ENCODE measurements around the gene GBX2.
A peak's percentile ranks its signal among the peaks of the same experiment; 100 is the strongest.

The GBX2 gene

DNA sequence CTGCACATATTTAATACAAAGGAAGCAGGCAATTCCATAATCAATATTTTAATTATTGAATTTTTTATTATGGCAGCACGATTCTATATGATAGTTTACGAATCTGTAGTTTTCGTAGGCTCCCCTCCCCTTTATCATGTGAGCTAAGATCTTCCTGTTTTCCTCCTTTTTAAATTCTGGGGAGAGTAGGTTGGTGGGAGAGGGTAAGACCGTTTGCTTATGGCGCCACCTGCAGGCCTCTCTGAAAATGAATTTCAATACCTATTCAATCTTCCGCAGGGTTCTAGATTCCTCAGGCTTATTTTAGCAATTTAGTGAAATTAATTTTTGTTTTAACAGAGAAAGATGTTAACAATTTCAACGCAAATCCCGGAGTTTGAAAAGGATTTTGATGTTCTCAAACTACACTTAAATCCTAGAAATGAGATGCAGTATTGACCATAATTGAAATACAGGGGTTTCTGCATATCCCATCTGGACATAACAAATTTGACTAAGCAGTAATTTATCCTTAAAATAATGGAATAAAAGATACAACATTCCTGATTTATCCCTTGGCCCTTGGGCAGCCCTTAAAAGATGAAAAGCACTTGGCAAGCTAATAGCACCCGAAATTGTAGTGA lies 12.8 kb upstream of the GBX2 start:
- H3K27me3 ChIP-seq (ENCODE audit: insufficient read depth, low read length) = peaks cover 71% of the 10 kb centered on the region
- H2AFZ ChIP-seq (ENCODE audit: low read length, unreplicated experiment) = no peak overlapping the region
- H3K4me1 ChIP-seq (ENCODE audit: control insufficient read depth, insufficient read depth, low read length, unreplicated experiment) = peaks cover 11% of the 10 kb centered on the region
- H3K27ac ChIP-seq (ENCODE audit: low read depth, low read length) = no peak overlapping the region
- no peaks in the 10 kb centered on the region for H3K36me3 ChIP-seq (ENCODE audit: insufficient read depth, low read length)
- no peaks in the 10 kb centered on the region for H3K79me2 ChIP-seq (ENCODE audit: control insufficient read depth, insufficient read depth, low read length, unreplicated experiment)
- no peak overlapping the region for H3K4me3 ChIP-seq (ENCODE audit: low read depth, low read length)

DNA sequence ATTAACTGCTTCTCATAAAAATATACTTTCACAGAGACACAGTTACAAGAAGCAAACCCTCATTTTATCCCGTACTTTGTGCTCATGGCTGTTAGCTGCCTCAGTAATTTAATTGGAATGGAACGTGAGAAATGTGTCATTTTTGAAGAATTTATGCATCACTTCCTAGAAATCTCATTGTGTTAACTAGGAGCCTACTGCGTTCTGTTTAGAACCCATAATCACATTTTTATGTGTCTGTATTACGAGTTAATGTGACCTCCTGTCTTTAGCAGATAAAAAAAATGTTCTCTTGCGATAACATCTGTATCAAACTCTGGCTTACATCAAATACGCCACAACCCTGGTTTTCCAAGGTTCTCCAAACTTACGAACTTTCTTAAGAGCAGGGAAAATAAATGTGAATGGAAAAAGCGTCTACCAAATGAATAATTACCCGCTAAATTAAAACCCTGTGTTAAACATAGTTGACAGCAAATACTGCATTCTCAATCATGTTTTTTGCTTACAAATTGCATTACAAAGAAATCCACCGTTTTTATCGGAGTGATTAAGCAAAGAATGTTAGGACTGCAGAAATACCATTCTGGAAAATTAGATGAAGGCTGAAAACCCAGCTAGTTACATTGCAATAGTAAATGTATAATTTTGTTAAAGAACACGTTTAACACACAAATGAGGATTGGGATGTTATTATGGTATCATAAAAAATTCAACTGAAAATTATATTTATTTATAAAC lies 12.1 kb upstream of the GBX2 start:
- Histone ChIP-seq H3K79me2 (ENCODE audit: control insufficient read depth, insufficient read depth, low read length, unreplicated experiment) (no peaks in the 10 kb centered on the region), H3K27ac (ENCODE audit: low read depth, low read length) (0 out of 2 replicates have a peak overlapping the region, but pooled peaks have one; percentile 2), H3K4me1 (ENCODE audit: control insufficient read depth, insufficient read depth, low read length, unreplicated experiment) (peaks cover 11% of the 10 kb centered on the region), H3K27me3 (ENCODE audit: insufficient read depth, low read length) (peaks cover 74% of the 10 kb centered on the region), H2AFZ (ENCODE audit: low read length, unreplicated experiment) (peak overlapping the region; percentile 40), H3K4me3 (ENCODE audit: low read depth, low read length) (peak overlapping the region; percentile 58), H3K36me3 (ENCODE audit: insufficient read depth, low read length) (no peaks in the 10 kb centered on the region)

- peak overlapping the region; percentile 66 for H3K4me3 ChIP-seq (ENCODE audit: low read depth, low read length)
These were observed 11.3 kb upstream of the GBX2 start for GRCh38 chr2:236179236-236180075.

DNA sequence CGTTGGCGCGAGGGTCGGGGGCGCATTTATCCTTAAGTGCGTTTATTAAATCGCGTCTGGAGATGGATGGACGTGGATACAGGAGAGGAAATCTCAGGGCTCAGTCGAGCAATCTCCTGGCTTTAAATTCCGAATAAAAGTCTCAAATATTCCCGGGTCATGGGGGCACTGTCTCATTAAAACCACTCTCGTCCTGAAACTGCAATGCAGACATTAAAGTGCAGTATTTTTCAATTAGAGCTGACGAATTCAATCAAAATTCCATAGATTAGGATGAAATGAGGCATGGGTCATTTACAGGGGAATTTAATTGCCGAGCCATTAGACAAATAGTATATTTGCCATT lies 10.7 kb upstream of the GBX2 start:
- H3K79me2 ChIP-seq (ENCODE audit: control insufficient read depth, insufficient read depth, low read length, unreplicated experiment) = no peaks in the 10 kb centered on the region
- H3K4me3 ChIP-seq (ENCODE audit: low read depth, low read length) = peak overlapping the region; percentile 66
- peaks cover 11% of the 10 kb centered on the region for H3K4me1 ChIP-seq (ENCODE audit: control insufficient read depth, insufficient read depth, low read length, unreplicated experiment)
- peaks cover 76% of the 10 kb centered on the region for H3K27me3 ChIP-seq (ENCODE audit: insufficient read depth, low read length)
- no peaks in the 10 kb centered on the region for H3K36me3 ChIP-seq (ENCODE audit: insufficient read depth, low read length)
- H2AFZ ChIP-seq (ENCODE audit: low read length, unreplicated experiment) = peak overlapping the region; percentile 52
- no peak overlapping the region for H3K27ac ChIP-seq (ENCODE audit: low read depth, low read length)

More at GRCh38 chr2:236179236-236180075, 11.3 kb upstream of the GBX2 start:
- peaks cover 74% of the 10 kb centered on the region for H3K27me3 ChIP-seq (ENCODE audit: insufficient read depth, low read length)
- no peaks in the 10 kb centered on the region for H3K79me2 ChIP-seq (ENCODE audit: control insufficient read depth, insufficient read depth, low read length, unreplicated experiment)
- H3K27ac ChIP-seq (ENCODE audit: low read depth, low read length) = 0 out of 2 replicates have a peak overlapping the region, but pooled peaks have one; percentile 2
- peaks cover 11% of the 10 kb centered on the region for H3K4me1 ChIP-seq (ENCODE audit: control insufficient read depth, insufficient read depth, low read length, unreplicated experiment)
- peak overlapping the region; percentile 40 for H2AFZ ChIP-seq (ENCODE audit: low read length, unreplicated experiment)
- no peaks in the 10 kb centered on the region for H3K36me3 ChIP-seq (ENCODE audit: insufficient read depth, low read length)

DNA sequence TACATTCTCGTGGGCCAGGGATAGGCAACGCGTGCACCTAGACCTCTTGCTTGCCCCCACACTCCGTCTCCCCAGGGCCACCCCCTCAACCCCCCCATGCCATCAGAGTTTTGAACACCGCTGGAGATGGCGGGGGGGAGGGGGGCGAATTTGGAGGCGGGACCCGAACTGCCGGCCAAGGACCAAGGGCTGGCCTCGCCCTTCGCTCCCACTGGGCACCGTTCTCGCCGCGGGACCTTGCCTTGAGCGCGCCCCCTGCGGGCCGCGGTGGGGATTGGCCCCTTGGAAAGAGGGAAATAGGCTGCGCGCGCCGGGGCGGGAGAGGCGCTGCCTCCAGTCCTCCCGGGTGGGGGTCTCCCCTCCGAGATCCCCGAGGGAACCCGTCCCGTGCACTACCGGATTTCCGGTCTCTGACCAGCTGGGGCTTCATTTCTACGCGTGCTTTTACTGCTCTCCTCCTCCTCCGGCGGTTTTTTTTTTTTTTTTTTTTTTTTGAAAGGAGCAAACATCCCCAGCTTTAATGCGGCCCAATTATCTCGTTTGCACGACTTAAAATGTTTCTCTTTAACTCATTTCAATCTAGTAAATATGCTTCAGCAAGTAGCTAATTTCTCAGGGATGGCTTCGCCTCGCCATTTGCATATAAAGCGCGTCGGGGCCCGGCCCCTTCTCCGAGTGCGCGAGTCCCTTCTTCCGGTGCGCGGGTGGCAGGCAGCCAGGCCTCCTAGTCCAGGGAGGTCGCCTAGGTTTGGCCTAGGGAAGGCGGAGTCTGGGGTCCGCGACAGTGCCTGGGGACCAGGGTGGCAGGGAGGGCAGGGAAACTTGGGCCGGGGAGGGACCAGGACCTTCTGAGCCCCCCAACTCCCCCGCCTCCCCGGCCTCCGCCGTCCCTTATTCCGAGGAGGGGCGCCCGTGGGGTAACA lies 10.0 kb upstream of the GBX2 start:
- peaks cover 11% of the 10 kb centered on the region for H3K4me1 ChIP-seq (ENCODE audit: control insufficient read depth, insufficient read depth, low read length, unreplicated experiment)
- peak overlapping the region; percentile 66 for H3K4me3 ChIP-seq (ENCODE audit: low read depth, low read length)
- H3K79me2 ChIP-seq (ENCODE audit: control insufficient read depth, insufficient read depth, low read length, unreplicated experiment) = no peaks in the 10 kb centered on the region
- H2AFZ ChIP-seq (ENCODE audit: low read length, unreplicated experiment) = peak overlapping the region; percentile 52
- H3K27me3 ChIP-seq (ENCODE audit: insufficient read depth, low read length) = peaks cover 77% of the 10 kb centered on the region
- no peaks in the 10 kb centered on the region for H3K36me3 ChIP-seq (ENCODE audit: insufficient read depth, low read length)
- H3K27ac ChIP-seq (ENCODE audit: low read depth, low read length) = no peak overlapping the region

- peak overlapping the region; percentile 66 for H3K4me3 ChIP-seq (ENCODE audit: low read depth, low read length)
- H3K36me3 ChIP-seq (ENCODE audit: insufficient read depth, low read length) = no peaks in the 10 kb centered on the region
- H2AFZ ChIP-seq (ENCODE audit: low read length, unreplicated experiment) = no peak overlapping the region
- no peak overlapping the region for H3K27ac ChIP-seq (ENCODE audit: low read depth, low read length)
- no peaks in the 10 kb centered on the region for H3K79me2 ChIP-seq (ENCODE audit: control insufficient read depth, insufficient read depth, low read length, unreplicated experiment)
- peaks cover 11% of the 10 kb centered on the region for H3K4me1 ChIP-seq (ENCODE audit: control insufficient read depth, insufficient read depth, low read length, unreplicated experiment)
- H3K27me3 ChIP-seq (ENCODE audit: insufficient read depth, low read length) = peaks cover 79% of the 10 kb centered on the region
These were observed 9.4 kb upstream of the GBX2 start for GRCh38 chr2:236177604-236177966.

- H3K79me2 ChIP-seq (ENCODE audit: control insufficient read depth, insufficient read depth, low read length, unreplicated experiment) = no peaks in the 10 kb centered on the region
- H3K27me3 ChIP-seq (ENCODE audit: insufficient read depth, low read length) = peaks cover 85% of the 10 kb centered on the region
- H3K36me3 ChIP-seq (ENCODE audit: insufficient read depth, low read length) = no peaks in the 10 kb centered on the region
- H3K4me1 ChIP-seq (ENCODE audit: control insufficient read depth, insufficient read depth, low read length, unreplicated experiment) = peaks cover 11% of the 10 kb centered on the region
- no peak overlapping the region for H3K27ac ChIP-seq (ENCODE audit: low read depth, low read length)
- no peak overlapping the region for H2AFZ ChIP-seq (ENCODE audit: low read length, unreplicated experiment)
- H3K4me3 ChIP-seq (ENCODE audit: low read depth, low read length) = no peak overlapping the region
These were observed 8.8 kb upstream of the GBX2 start for GRCh38 chr2:236176951-236177350.

DNA sequence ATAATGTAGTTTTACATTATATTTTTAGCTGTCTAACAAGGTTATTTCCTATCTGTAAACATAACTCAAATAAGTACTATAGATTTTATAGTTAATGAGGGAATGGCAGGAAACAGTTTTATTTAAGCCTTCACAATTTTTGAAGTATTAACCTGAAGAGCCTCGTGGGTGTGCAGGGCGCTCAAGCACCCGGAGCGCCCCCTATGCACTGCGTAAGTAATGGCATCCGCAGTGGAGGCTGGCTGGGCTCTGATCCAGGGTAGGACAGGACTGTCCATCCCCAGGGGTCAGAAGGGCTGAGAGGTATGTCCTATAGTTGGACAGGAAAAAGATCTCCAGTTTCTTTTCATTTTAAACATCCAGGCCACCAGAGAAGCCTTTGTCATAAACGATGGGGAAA lies 8.2 kb upstream of the GBX2 start:
- no peaks in the 10 kb centered on the region for H3K36me3 ChIP-seq (ENCODE audit: insufficient read depth, low read length)
- peaks cover 11% of the 10 kb centered on the region for H3K4me1 ChIP-seq (ENCODE audit: control insufficient read depth, insufficient read depth, low read length, unreplicated experiment)
- H3K27me3 ChIP-seq (ENCODE audit: insufficient read depth, low read length) = peaks cover 87% of the 10 kb centered on the region

GRCh38 chr2:236175548-236176150 lies 7.5 kb upstream of the GBX2 start:
- Histone ChIP-seq H3K4me3 (ENCODE audit: low read depth, low read length) (no peak overlapping the region), H3K4me1 (ENCODE audit: control insufficient read depth, insufficient read depth, low read length, unreplicated experiment) (peaks cover 11% of the 10 kb centered on the region), H2AFZ (ENCODE audit: low read length, unreplicated experiment) (no peak overlapping the region), H3K79me2 (ENCODE audit: control insufficient read depth, insufficient read depth, low read length, unreplicated experiment) (no peaks in the 10 kb centered on the region), H3K27ac (ENCODE audit: low read depth, low read length) (no peak overlapping the region), H3K27me3 (ENCODE audit: insufficient read depth, low read length) (peaks cover 92% of the 10 kb centered on the region), H3K36me3 (ENCODE audit: insufficient read depth, low read length) (no peaks in the 10 kb centered on the region)

More for the DNA sequence above, 8.2 kb upstream of the GBX2 start:
- no peak overlapping the region for H2AFZ ChIP-seq (ENCODE audit: low read length, unreplicated experiment)
- H3K79me2 ChIP-seq (ENCODE audit: control insufficient read depth, insufficient read depth, low read length, unreplicated experiment) = no peaks in the 10 kb centered on the region
- no peak overlapping the region for H3K4me3 ChIP-seq (ENCODE audit: low read depth, low read length)
- no peak overlapping the region for H3K27ac ChIP-seq (ENCODE audit: low read depth, low read length)

Measured in ACC112 (cell line).